Measurements from ENCODE around the gene TEC.

GRCh38 chr4:48169636-48170035 is 100.0 kb downstream of the TEC start:
- TF ChIP-seq GATA2 (IDR thresholded peaks at IDR 0.05; ENCODE audit: low read depth, low read length), result no peak
- no peak for TF ChIP-seq GATA3 (IDR thresholded peaks at IDR 0.05; ENCODE audit: low read depth, low read length)

All from SH-SY5Y (cell line).